Activated T-cell treated with anti-CD3 and anti-CD28 coated beads for 4 hours (primary cell): ENCODE results near the gene RASA2.
"Not testable (repeated sequence)": the region's sequence is repeated elsewhere in the genome, so short reads cannot be mapped to it uniquely, and the experiment has no call there.

Source experiments
- DNase-seq: peaks from one replicate; pipeline ENCODE4 v3.0.0-alpha.2; 2020

Gene RASA2

GRCh38 chr3:141602706-141603105 is 115.9 kb downstream of the RASA2 start:
- DNase-seq: no peak

- no peak for DNase-seq
Measured at GRCh38 chr3:141603473-141604035, 116.7 kb downstream of the RASA2 start.

GRCh38 chr3:141605883-141606282 is 119.1 kb downstream of the RASA2 start:
- DNase-seq: no peak

- DNase-seq: no peak
Measured at GRCh38 chr3:141608438-141608837, 121.6 kb downstream of the RASA2 start.

- no peak for DNase-seq
Measured at GRCh38 chr3:141610939-141611338, 124.1 kb downstream of the RASA2 start.

- DNase-seq: no peak
Measured at GRCh38 chr3:141618103-141618910, 131.5 kb downstream of the RASA2 start.

GRCh38 chr3:141618938-141619337 is 132.1 kb downstream of the RASA2 start:
- no peak for DNase-seq

- no peak for DNase-seq
Measured at GRCh38 chr3:141619450-141619849, 132.6 kb downstream of the RASA2 start.

- no peak for DNase-seq
Measured at GRCh38 chr3:141623691-141624090, 136.9 kb downstream of the RASA2 start.

- DNase-seq: no peak
Measured at GRCh38 chr3:141625506-141625905, 138.7 kb downstream of the RASA2 start.

GRCh38 chr3:141628334-141628733 is 141.5 kb downstream of the RASA2 start:
- DNase-seq: not testable (repeated sequence)

- not testable (repeated sequence) for DNase-seq
Measured at GRCh38 chr3:141628868-141629441, 142.1 kb downstream of the RASA2 start.

GRCh38 chr3:141629976-141630375 is 143.1 kb downstream of the RASA2 start:
- no peak for DNase-seq

GRCh38 chr3:141632779-141633374 is 146.1 kb downstream of the RASA2 start:
- no peak for DNase-seq

GRCh38 chr3:141642215-141642614 is 155.4 kb downstream of the RASA2 start:
- no peak for DNase-seq

- no peak for DNase-seq
Measured at GRCh38 chr3:141643391-141643790, 156.6 kb downstream of the RASA2 start.

- no peak for DNase-seq
Measured at GRCh38 chr3:141643796-141644195, 157.0 kb downstream of the RASA2 start.

GRCh38 chr3:141644931-141645330 is 158.1 kb downstream of the RASA2 start:
- DNase-seq: peak; percentile 43

- DNase-seq: no peak
Measured at GRCh38 chr3:141646760-141647561, 160.1 kb downstream of the RASA2 start.

- no peak for DNase-seq
Measured at GRCh38 chr3:141647562-141647915, 160.7 kb downstream of the RASA2 start.

GRCh38 chr3:141648055-141648910 is 161.5 kb downstream of the RASA2 start:
- DNase-seq: no peak

- no peak for DNase-seq
Measured at GRCh38 chr3:141649871-141650270, 163.0 kb downstream of the RASA2 start.
